Tibial artery (tissue), 4 donors: ENCODE results near the gene MAP3K14.

ENCODE experiments used
- DNase-seq, 2 donors: peaks; one replicate each; pipeline ENCODE4 v3.0.0-alpha.2; 2019
- H3K27ac ChIP-seq, 2 donors: fragments of 200-600 bp; sonication (generic) in 1 of 2; 1 replicate in 1 of 2; 2 replicates in 1 of 2; pipeline ENCODE4 v1.5.1; 2018 to 2019; ENCODE audit warnings: mild to moderate bottlenecking in 1 of 2
- H3K27me3 ChIP-seq, 2 donors: fragments of 200-600 bp; sonication (generic) in 1 of 2; one replicate each; pipeline versions ENCODE4 v1.5.1 to v1.6.0; 2016 to 2019
- H3K36me3 ChIP-seq, 3 donors: fragments of 200-600 bp; sonication (generic) in 2 of 3; one replicate each; pipeline ENCODE4 v1.5.1; 2016 to 2019; ENCODE audit warnings: mild to moderate bottlenecking in 2 of 3
- H3K4me1 ChIP-seq, 4 donors: fragments of 200-600 bp; sonication (generic) in 2 of 4; 1 replicate in 3 of 4; 2 replicates in 1 of 4; pipeline ENCODE4 v1.5.1; 2016 to 2019
- H3K4me3 ChIP-seq, 2 donors: fragments of 200-600 bp; sonication (generic) in 1 of 2; 1 replicate in 1 of 2; 2 replicates in 1 of 2; pipeline ENCODE4 v1.5.1; 2018 to 2019; ENCODE audit warnings: mild to moderate bottlenecking in 2 of 2
- H3K9me3 ChIP-seq, 3 donors: fragments of 200-600 bp; sonication (generic) in 1 of 3; one replicate each; pipeline ENCODE4 v1.5.1; 2016 to 2019
- CTCF ChIP-seq, 2 experiments: fragments of 200-600 bp in 1 of 2; fragments of 450-650 bp in 1 of 2; IDR thresholded peaks; one replicate each; pipeline ENCODE4 v1.5.1; 2017 to 2019; ENCODE audit warnings: antibody characterized with exemption in 2 of 2, mild to moderate bottlenecking in 1 of 2, moderate library complexity in 1 of 2
- intact Hi-C: fragments of 100-400 bp; cut with DNase I; formaldehyde crosslinking; loops from one replicate; pipeline ENCODE4 v1.15.0; 2023; ENCODE audit warnings: low total_unique reads

MAP3K14 gene

DNA sequence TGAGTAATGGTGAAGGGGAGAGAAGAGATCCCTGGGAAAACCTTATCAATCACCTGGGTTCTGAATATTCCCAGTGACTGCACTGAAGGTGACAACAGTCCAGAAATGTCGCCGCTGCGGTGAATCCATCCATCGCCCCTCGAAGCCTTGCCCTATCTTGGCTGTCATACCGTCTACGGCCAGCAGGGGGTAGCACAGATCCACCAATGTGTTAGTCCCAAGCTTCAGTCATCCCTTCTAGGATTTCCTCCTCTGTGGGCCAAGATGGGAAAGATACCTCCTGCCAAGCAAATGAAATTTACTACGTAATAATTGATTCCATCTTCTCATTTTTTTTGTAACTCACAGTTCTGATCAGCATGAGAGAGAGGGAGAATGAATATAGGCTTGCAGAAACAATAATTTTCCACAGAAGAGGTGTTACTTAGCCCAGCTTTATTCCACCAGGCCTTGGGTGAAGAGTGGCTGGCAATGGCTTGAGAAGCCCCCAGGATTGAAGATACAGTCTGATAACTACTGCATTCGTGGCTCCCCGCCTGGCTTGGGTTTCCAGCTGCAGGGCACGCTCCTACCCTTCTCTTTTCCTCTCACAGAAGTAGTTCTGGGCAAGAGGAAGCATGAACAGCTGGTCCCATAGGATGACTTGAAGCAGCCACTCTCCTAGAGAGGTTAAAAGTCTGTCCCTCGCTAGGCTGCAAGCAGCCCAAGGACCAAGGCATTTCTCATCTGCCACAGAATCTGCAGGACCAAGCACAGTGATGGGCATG is 97.7 kb downstream of the MAP3K14 start:
- TF ChIP-seq CTCF (IDR thresholded peaks at IDR 0.05), result peak; percentile 91 to 98
- Histone ChIP-seq H3K36me3 (no peaks in the 10 kb centered on the region), H3K27ac (no peak overlapping the region), H3K9me3 (no peaks in the 10 kb centered on the region), H3K4me1 (peaks cover 0 to 19% (median 15%) of the 10 kb centered on the region in 4 donors), H3K27me3 (peaks cover 0 to 38% of the 10 kb centered on the region in 2 donors), H3K4me3 (no peak overlapping the region)
- intact Hi-C loops, result no loop called here
- DNase-seq, result peak; percentile 89 to 91
